NCI-H748 (cell line): ENCODE measurements around the gene KCNJ10.

Experiments
- DNase-seq: peaks from one replicate; lab custom pipeline; 2025; ENCODE audit not compliant: unreplicated experiment; lab: John Stamatoyannopoulos, UW

The KCNJ10 gene

GRCh38 chr1:159968901-159969300 lies 101.1 kb downstream of the KCNJ10 start:
- no peak for DNase-seq

GRCh38 chr1:159965263-159965662 lies 104.7 kb downstream of the KCNJ10 start:
- peak; percentile 5 for DNase-seq

GRCh38 chr1:159964144-159964543 lies 105.8 kb downstream of the KCNJ10 start:
- DNase-seq: no peak

GRCh38 chr1:159962176-159962575 lies 107.8 kb downstream of the KCNJ10 start:
- DNase-seq: no peak

GRCh38 chr1:159961636-159962035 lies 108.3 kb downstream of the KCNJ10 start:
- DNase-seq: no peak

GRCh38 chr1:159960721-159961381 lies 109.1 kb downstream of the KCNJ10 start:
- DNase-seq: no peak

GRCh38 chr1:159959451-159959850 lies 110.5 kb downstream of the KCNJ10 start:
- no peak for DNase-seq

- no peak for DNase-seq
These were observed 111.1 kb downstream of the KCNJ10 start for GRCh38 chr1:159958719-159959380.

GRCh38 chr1:159957824-159958268 lies 112.1 kb downstream of the KCNJ10 start:
- DNase-seq: no peak

GRCh38 chr1:159955456-159955855 lies 114.5 kb downstream of the KCNJ10 start:
- no peak for DNase-seq

- no peak for DNase-seq
These were observed 116.1 kb downstream of the KCNJ10 start, which contains the start of gene SLAMF9 for GRCh38 chr1:159953536-159954515. SLAMF9 (minus strand) TSS chr1:159954237; CDS start chr1:159954137, 100 bp downstream.

GRCh38 chr1:159952932-159953331 lies 117.0 kb downstream of the KCNJ10 start:
- DNase-seq: no peak

GRCh38 chr1:159951551-159951950 lies 118.4 kb downstream of the KCNJ10 start:
- no peak for DNase-seq

- DNase-seq: no peak
These were observed 118.9 kb downstream of the KCNJ10 start for GRCh38 chr1:159951016-159951415.

GRCh38 chr1:159949981-159950381 lies 120.0 kb downstream of the KCNJ10 start:
- DNase-seq: no peak

- no peak for DNase-seq
These were observed 120.8 kb downstream of the KCNJ10 start for GRCh38 chr1:159949123-159949522.
